Astrocyte of the spinal cord (primary cell): Measurements from ENCODE around the gene AFDN.
"Not testable (repeated sequence)": the region's sequence is repeated elsewhere in the genome, so short reads cannot be mapped to it uniquely, and the experiment has no call there.

Source experiments
- DNase-seq: peaks from one replicate; pipeline ENCODE4 v3.0.0; 2011; ENCODE audit warnings: low read depth, low spot score
- H3K4me3 ChIP-seq: 2 replicates; pipeline ENCODE4 v1.5.1; 2011; ENCODE audit warnings: low read depth, mild to moderate bottlenecking, low read length, moderate library complexity
- CTCF ChIP-seq: IDR thresholded peaks from 2 replicates; pipeline ENCODE4 v1.5.1; 2012; ENCODE audit warnings: low read depth, mild to moderate bottlenecking, low read length, inconsistent platforms
- in situ Hi-C: cut with HindIII; loops from 2 replicates; pipeline ENCODE4 v1.10.0; 2017; ENCODE audit warnings: low sequenced_read_pairs

Gene AFDN

GRCh38 chr6:168001029-168001332, 174.3 kb downstream of the AFDN start:
- TF ChIP-seq CTCF: no peak
- in situ Hi-C loops: no loop called here
- DNase-seq: no peak
- H3K4me3 ChIP-seq: no peak overlapping the region

- H3K4me3 ChIP-seq, in situ Hi-C loops, DNase-seq: not testable (repeated sequence)
Measured at GRCh38 chr6:168001514-168001913, 174.8 kb downstream of the AFDN start.

GRCh38 chr6:168002804-168003203, 176.1 kb downstream of the AFDN start:
- no peak for DNase-seq
- in situ Hi-C loops: no loop called here
- no peak overlapping the region for H3K4me3 ChIP-seq
- no peak for TF ChIP-seq CTCF

- TF ChIP-seq CTCF: no peak
- no peak for DNase-seq
- in situ Hi-C loops: no loop called here
- no peak overlapping the region for H3K4me3 ChIP-seq
Measured at GRCh38 chr6:168004023-168004422, 177.3 kb downstream of the AFDN start.

GRCh38 chr6:168004945-168005344, 178.2 kb downstream of the AFDN start:
- TF ChIP-seq CTCF: no peak
- in situ Hi-C loops: no loop called here
- H3K4me3 ChIP-seq: no peak overlapping the region
- no peak for DNase-seq

GRCh38 chr6:168005796-168006195, 179.1 kb downstream of the AFDN start:
- TF ChIP-seq CTCF: no peak
- no peak overlapping the region for H3K4me3 ChIP-seq
- no peak for DNase-seq
- in situ Hi-C loops: no loop called here

- H3K4me3 ChIP-seq: no peak overlapping the region
- in situ Hi-C loops: no loop called here
- DNase-seq: peak; percentile 99
- TF ChIP-seq CTCF: no peak
Measured at GRCh38 chr6:168007592-168008338, 181.1 kb downstream of the AFDN start.
